Transverse colon (tissue), 4 donors: ENCODE measurements around the gene ADAM10.

Experiments
- CTCF ChIP-seq, 5 experiments: fragments of 200-600 bp in 3 of 5; fragments of 450-650 bp in 2 of 5; sonication (generic) in 3 of 5; IDR thresholded peaks; 1 replicate in 2 of 5; 2 replicates in 3 of 5; pipeline ENCODE4 v1.5.1; 2016 to 2017; ENCODE audit warnings: antibody characterized with exemption in 5 of 5, inconsistent platforms in 3 of 5, mild to moderate bottlenecking in 2 of 5, moderate library complexity in 1 of 5
- POLR2A ChIP-seq: fragments of 450-650 bp; IDR thresholded peaks from one replicate; pipeline ENCODE4 v1.6.1; 2016; ENCODE audit warnings: antibody characterized with exemption, mild to moderate bottlenecking, moderate library complexity
- POLR2AphosphoS5 ChIP-seq, 3 donors: sonication (generic); formaldehyde crosslinking; IDR thresholded peaks; one replicate each; pipeline ENCODE4 v1.6.1; 2016; ENCODE audit warnings: antibody characterized with exemption in 3 of 3

- no peak for TF ChIP-seq POLR2A
- no peak for TF ChIP-seq CTCF (IDR thresholded peaks at IDR 0.05)
- TF ChIP-seq POLR2AphosphoS5 (IDR thresholded peaks at IDR 0.05), result no peak
Observed at GRCh38 chr15:58587486-58587885, 162.0 kb downstream of the ADAM10 start.
